Common myeloid progenitor, CD34-positive (primary cell): ENCODE results near the gene HMCN2.

ENCODE experiments used
- CTCF ChIA-PET: fragments of 350-600 bp; sonication (Branson Sonifier 250); formaldehyde crosslinking; loops from one replicate; lab custom pipeline; 2021; ENCODE audit warnings: antibody characterized with exemption; lab: Charles Lee
- POLR2A ChIA-PET: fragments of 350-600 bp; sonication (Branson Sonifier 250); formaldehyde crosslinking; loops from one replicate; lab custom pipeline; 2021; ENCODE audit warnings: antibody characterized with exemption; lab: Charles Lee
- DNase-seq, 3 donors: peaks; one replicate each; pipeline versions ENCODE4 v3.0.0 to v3.0.0-alpha.2; 2013
- H3K27ac ChIP-seq, 2 experiments: 1 replicate in 1 of 2; 2 replicates in 1 of 2; pipeline ENCODE4 v1.7.0; 2013; ENCODE audit warnings: inconsistent platforms in 2 of 2, low read length in 2 of 2, mild to moderate bottlenecking in 2 of 2, low read depth in 1 of 2, moderate library complexity in 1 of 2; ENCODE audit not compliant: severe bottlenecking in 2 of 2, insufficient read depth in 1 of 2, poor library complexity in 1 of 2
- H3K27me3 ChIP-seq, 5 experiments: replicated peaks in 2 of 5; 1 replicate in 3 of 5; 2 replicates in 2 of 5; pipeline versions ENCODE4 v1.6.1 to v1.7.0; 2013; ENCODE audit warnings: low read length in 4 of 5, mild to moderate bottlenecking in 2 of 5, moderate library complexity in 2 of 5, inconsistent platforms in 1 of 5; ENCODE audit not compliant: insufficient read depth in 5 of 5, control insufficient read depth in 4 of 5
- H3K36me3 ChIP-seq, 4 experiments: 1 replicate in 2 of 4; 2 replicates in 2 of 4; pipeline versions ENCODE4 v1.6.1 to v1.7.0; 2013; ENCODE audit warnings: low read length in 3 of 4, control low read depth in 1 of 4, mild to moderate bottlenecking in 1 of 4; ENCODE audit not compliant: control insufficient read depth in 4 of 4, insufficient read depth in 4 of 4
- H3K4me1 ChIP-seq, 4 experiments: 1 replicate in 3 of 4; 2 replicates in 1 of 4; pipeline versions ENCODE4 v1.6.1 to v1.7.1; 2013; ENCODE audit warnings: low read length in 3 of 4, mild to moderate bottlenecking in 3 of 4, control low read depth in 1 of 4, inconsistent platforms in 1 of 4, moderate library complexity in 1 of 4; ENCODE audit not compliant: control insufficient read depth in 4 of 4, insufficient read depth in 4 of 4; ENCODE audit errors: control extremely low read depth in 1 of 4
- H3K4me3 ChIP-seq, 7 experiments: 1 replicate in 4 of 7; 2 replicates in 3 of 7; pipeline versions ENCODE4 v1.5.1 to v1.7.0; 2013; ENCODE audit warnings: mild to moderate bottlenecking in 7 of 7, low read length in 6 of 7, moderate library complexity in 6 of 7, inconsistent platforms in 2 of 7, low read depth in 2 of 7, control low read depth in 1 of 7; ENCODE audit not compliant: insufficient read depth in 4 of 7, control insufficient read depth in 1 of 7; ENCODE audit errors: extremely low read depth in 1 of 7
- H3K9me3 ChIP-seq, 5 experiments: 1 replicate in 4 of 5; 2 replicates in 1 of 5; pipeline versions ENCODE4 v1.6.1 to v1.7.1; 2013; ENCODE audit warnings: low read length in 4 of 5, mild to moderate bottlenecking in 2 of 5, inconsistent platforms in 1 of 5, low read depth in 1 of 5, moderate library complexity in 1 of 5; ENCODE audit not compliant: control insufficient read depth in 4 of 5, insufficient read depth in 2 of 5; ENCODE audit errors: control extremely low read depth in 1 of 5
- WGBS: methylation state at CpG from one replicate; pipeline ENCODE4 v1.1.5; 2013; ENCODE audit not compliant: insufficient coverage; 5-methylcytosine and 5-hydroxymethylcytosine counted together

The HMCN2 gene

DNA sequence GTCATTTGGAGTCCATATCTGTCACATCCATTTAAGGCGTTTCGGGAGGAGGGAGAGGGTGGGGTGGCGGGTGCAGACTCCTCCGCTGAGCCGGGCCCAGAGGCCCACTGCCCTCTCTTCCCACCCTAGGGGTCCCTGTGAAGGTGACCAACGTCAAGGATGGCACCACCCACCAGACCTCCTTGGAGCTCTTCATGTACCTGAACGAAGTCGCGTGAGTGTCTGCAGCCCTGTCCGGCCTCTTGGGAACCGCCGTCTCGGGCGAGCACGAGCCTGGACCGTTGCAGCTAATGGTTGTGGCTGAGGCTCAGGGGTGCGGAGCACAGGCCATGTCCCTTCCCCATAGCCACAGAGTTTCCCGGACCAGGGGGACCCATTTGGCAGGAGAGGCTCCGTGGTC, 214.0 kb downstream of the HMCN2 start:
- H3K36me3 ChIP-seq, result no peaks in the 10 kb centered on the region
- no peak for DNase-seq
- no peaks in the 10 kb centered on the region for H3K9me3 ChIP-seq
- whole genome bisulfite sequencing, result 94% methylated on average over 15 of the region's 19 CpGs
- ChIA-PET CTCF (interaction anchor here (0.8 kb wide), 1 partner anchor 12 kb away, joined by 3 read pairs; no protein-coding TSS in a partner anchor), POLR2A (no interaction called here)
- peaks cover 0 to 48% (median 16%) of the 10 kb centered on the region in 5 experiments for H3K27me3 ChIP-seq
- H3K4me3 ChIP-seq, result no peak overlapping the region
- H3K27ac ChIP-seq, result no peak overlapping the region
- no peaks in the 10 kb centered on the region for H3K4me1 ChIP-seq

DNA sequence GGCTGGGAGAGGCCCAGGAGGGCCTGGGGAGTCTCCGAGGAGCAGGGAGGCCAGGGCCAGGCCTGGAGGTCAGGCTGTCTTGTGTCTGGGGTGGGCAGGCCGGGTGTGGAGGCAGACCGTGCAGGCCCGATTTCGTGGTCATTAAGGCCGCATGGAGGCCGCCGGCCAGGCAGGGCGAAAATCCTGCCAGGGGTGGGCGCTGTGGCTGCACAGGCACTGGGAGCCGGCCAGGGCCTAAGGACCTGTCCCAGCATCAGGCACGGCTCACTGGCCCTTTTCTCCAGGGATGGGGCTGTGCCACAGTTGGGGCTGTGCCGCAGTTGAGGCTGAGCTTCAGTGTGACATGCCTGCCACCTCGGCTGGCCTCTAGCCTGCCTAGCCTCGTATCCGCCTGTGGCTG, 215.1 kb downstream of the HMCN2 start:
- Histone ChIP-seq H3K36me3 (no peaks in the 10 kb centered on the region), H3K9me3 (no peaks in the 10 kb centered on the region), H3K27me3 (peaks cover 0 to 51% (median 20%) of the 10 kb centered on the region in 5 experiments), H3K4me1 (no peaks in the 10 kb centered on the region), H3K4me3 (no peak overlapping the region), H3K27ac (no peak overlapping the region)
- CTCF ChIA-PET, result no interaction called here
- DNase-seq, result no peak
- WGBS, result 83% methylated on average over 15 of the region's 16 CpGs
- POLR2A ChIA-PET, result no interaction called here

DNA sequence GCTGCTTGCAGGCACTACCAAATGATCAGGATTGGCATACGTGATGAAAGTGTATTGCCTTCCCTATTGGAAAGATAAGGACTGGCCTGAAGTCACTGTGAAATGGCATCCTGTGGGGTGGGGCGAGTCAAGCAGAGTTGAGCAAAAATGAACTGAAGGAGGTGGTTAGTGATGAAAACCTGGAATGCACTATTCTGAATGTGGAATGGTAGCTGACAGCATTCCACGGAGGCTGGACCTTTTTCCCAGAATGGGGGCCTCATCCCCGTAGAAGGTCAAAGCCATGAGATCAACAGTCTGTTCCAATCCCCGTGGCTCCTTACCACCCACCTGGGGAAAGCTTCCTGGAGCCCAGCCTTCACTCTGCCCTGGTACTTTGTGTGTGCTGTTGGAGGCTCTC, 216.9 kb downstream of the HMCN2 start:
- Histone ChIP-seq H3K4me3 (no peak overlapping the region), H3K27me3 (peaks cover 0 to 56% (median 20%) of the 10 kb centered on the region in 5 experiments), H3K9me3 (no peaks in the 10 kb centered on the region), H3K4me1 (no peaks in the 10 kb centered on the region), H3K27ac (no peak overlapping the region), H3K36me3 (no peaks in the 10 kb centered on the region)
- DNase-seq, result no peak
- WGBS, result 72% methylated on average over 4 of the region's 5 CpGs
- POLR2A ChIA-PET, result no interaction called here
- CTCF ChIA-PET, result no interaction called here

DNA sequence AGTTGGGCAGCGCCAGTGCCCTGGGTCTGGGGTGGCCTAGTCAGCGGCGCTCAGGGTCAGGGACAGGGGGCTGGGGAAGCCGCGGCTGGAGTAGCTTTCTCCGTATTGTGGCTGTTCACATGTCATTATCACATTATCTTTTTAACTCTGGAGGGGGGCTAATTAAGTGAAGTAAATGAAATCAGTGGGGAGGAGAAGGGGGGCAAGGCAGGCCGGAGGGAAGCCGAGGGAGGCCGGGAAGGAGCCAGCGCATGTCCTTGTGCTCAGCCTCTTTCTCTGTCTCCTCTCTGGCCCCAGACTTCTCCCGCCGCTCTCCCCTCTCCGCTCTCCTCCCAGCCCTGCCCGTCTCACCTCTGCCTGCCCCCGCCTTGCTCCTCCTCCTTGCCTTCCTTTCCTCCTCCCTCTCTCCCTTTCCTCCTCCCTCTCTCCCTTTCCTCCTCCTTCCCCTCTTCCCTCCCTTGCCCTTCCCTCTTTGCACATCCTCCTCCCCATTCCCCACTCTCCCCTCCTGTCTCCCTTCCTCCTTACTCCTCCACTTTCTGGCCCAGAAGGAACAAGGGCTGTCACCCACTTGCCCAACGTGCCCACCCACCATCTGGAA, 217.9 kb downstream of the HMCN2 start:
- no peak for DNase-seq
- Histone ChIP-seq H3K27me3 (peaks cover 0 to 56% (median 20%) of the 10 kb centered on the region in 5 experiments), H3K4me1 (no peaks in the 10 kb centered on the region), H3K4me3 (no peak overlapping the region), H3K27ac (no peak overlapping the region), H3K9me3 (no peaks in the 10 kb centered on the region), H3K36me3 (no peaks in the 10 kb centered on the region)
- ChIA-PET POLR2A (no interaction called here), CTCF (no interaction called here)
- 36% methylated on average over 10 of the region's 16 CpGs for WGBS
